GM12874 (cell line): ENCODE data around the gene PDHA1.

Experiments
- CTCF ChIP-seq: IDR thresholded peaks from 2 replicates; pipeline ENCODE4 v1.5.1; 2011; ENCODE audit warnings: low read depth, mild to moderate bottlenecking, control low read depth, low read length, moderate library complexity; ENCODE audit not compliant: insufficient read depth

PDHA1 gene

GRCh38 chrX:19343085-19343534, 617 bp upstream of the PDHA1 start:
- TF ChIP-seq CTCF, result no peak

GRCh38 chrX:19344661-19345060, 934 bp downstream of the PDHA1 start:
- no peak for TF ChIP-seq CTCF

DNA sequence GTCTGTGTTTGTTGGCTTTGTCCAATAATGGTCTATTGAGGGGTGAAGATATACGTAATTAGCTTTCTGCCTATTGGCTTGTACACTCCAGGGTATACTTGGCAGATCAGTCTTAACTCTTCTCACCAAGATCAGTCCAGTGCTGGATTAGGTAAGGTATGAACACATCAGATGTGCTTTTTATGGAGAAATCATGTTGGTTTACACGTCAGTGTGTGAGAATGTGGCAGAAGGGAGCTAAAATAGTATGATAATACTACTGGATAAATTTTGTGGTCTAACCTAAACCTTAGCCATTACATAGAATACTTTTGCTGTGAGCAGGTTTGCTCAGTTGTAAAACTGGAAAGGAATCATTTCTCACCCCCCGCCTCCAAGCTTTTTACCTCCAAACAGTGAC, 4.2 kb downstream of the PDHA1 start:
- TF ChIP-seq CTCF, result no peak

- TF ChIP-seq CTCF, result no peak
Observed at GRCh38 chrX:19349264-19349663, 5.5 kb downstream of the PDHA1 start.

- TF ChIP-seq CTCF, result no peak
Observed at GRCh38 chrX:19350941-19351384, 7.2 kb downstream of the PDHA1 start.

DNA sequence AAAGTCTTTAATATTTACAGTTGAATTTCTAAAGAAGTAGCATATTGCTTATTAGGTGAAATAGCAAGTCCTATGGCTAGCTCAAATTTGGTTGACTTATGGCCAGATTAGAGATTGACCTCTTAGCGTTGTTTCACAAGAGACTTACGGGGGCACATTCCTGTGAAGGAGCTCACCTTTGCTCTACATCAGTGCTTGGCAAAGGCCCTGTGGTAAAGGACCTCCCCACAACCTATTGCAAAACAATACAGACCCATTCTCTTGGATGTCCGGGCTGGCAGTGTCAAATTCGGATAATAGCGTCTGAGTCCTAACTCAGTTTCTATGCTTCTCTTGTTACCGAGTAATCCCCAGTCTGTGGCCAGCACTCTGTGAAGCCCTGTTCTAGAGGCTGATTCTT, 10.9 kb downstream of the PDHA1 start:
- TF ChIP-seq CTCF, result no peak

GRCh38 chrX:19358521-19358920, 14.8 kb downstream of the PDHA1 start:
- no peak for TF ChIP-seq CTCF

GRCh38 chrX:19360903-19361302, 17.2 kb downstream of the PDHA1 start:
- no peak for TF ChIP-seq CTCF
